ENCODE measurements around the gene SF1. TPM values are rescaled to one million over a fixed set of nuclear protein-coding genes. Genes with fewer than 3 reads are reported as not detected.

SF1 gene
- total and polyA plus RNA-seq, 4 donors, result 76.2 to 213 (median 147) TPM

GRCh38 chr11:64803158-64803845 lies 25.0 kb upstream of the SF1 start, which contains the start of gene MAP4K2:
Gene MAP4K2, minus strand, starts transcription at chr11:64803214. Its CDS starts 65 bp downstream, at chr11:64803149.
- peak within 1 kb of the TSS; percentile 45 for H3K4me3 ChIP-seq
- peak within 1 kb of the TSS; percentile 87 to 91 for H3K27ac ChIP-seq (ENCODE audit: low read depth in 1 of 2, low read length in 1 of 2)
- DNase-seq (peak; percentile 93 to 95 (median 95)), ATAC-seq (ENCODE audit: insufficient read depth, low FRiP score) (peak; percentile 94)
- TF ChIP-seq CTCF (IDR thresholded peaks at IDR 0.05; ENCODE audit: control extremely low read depth, extremely low read depth), result no peak
- WGBS, 2 donors, result 1% methylated on average over 23 to 58 of the region's 58 CpGs
- peaks cover 0 to 24% (median 11%) of the 10 kb centered on the region in 5 donors for H3K4me1 ChIP-seq (ENCODE audit: control insufficient read depth in 5 of 5, insufficient read depth in 5 of 5, low read length in 5 of 5)
- no peaks in the 10 kb centered on the region for H3K9me3 ChIP-seq (ENCODE audit: control insufficient read depth in 4 of 4, insufficient read depth in 3 of 4, low read length in 3 of 4)
- H3K9ac ChIP-seq (ENCODE audit: insufficient read depth in 1 of 2, low read length in 2 of 2), result peak within 1 kb of the TSS; percentile 6 to 73
- peaks cover 0 to 28% (median 20%) of the 10 kb centered on the region in 4 donors for H3K36me3 ChIP-seq (ENCODE audit: control insufficient read depth in 4 of 4, insufficient read depth in 4 of 4, low read length in 4 of 4)
- no peaks in the 10 kb centered on the region for H3K27me3 ChIP-seq (ENCODE audit: control insufficient read depth in 3 of 3, insufficient read depth in 3 of 3, low read length in 2 of 3)

GRCh38 chr11:64802370-64803157 lies 24.2 kb upstream of the SF1 start:
- H3K27me3 ChIP-seq (ENCODE audit: control insufficient read depth in 3 of 3, insufficient read depth in 3 of 3, low read length in 2 of 3), result no peaks in the 10 kb centered on the region
- WGBS, 2 donors, result 4 to 7% methylated on average over 38 to 54 of the region's 54 CpGs
- peak overlapping the region; percentile 7 to 57 for H3K27ac ChIP-seq (ENCODE audit: low read depth in 1 of 2, low read length in 1 of 2)
- H3K4me1 ChIP-seq (ENCODE audit: control insufficient read depth in 5 of 5, insufficient read depth in 5 of 5, low read length in 5 of 5), result peaks cover 0 to 24% (median 11%) of the 10 kb centered on the region in 5 donors
- peaks cover 0 to 28% (median 20%) of the 10 kb centered on the region in 4 donors for H3K36me3 ChIP-seq (ENCODE audit: control insufficient read depth in 4 of 4, insufficient read depth in 4 of 4, low read length in 4 of 4)
- TF ChIP-seq CTCF (IDR thresholded peaks at IDR 0.05; ENCODE audit: control extremely low read depth, extremely low read depth), result no peak
- ATAC-seq (ENCODE audit: insufficient read depth, low FRiP score), result peak; percentile 8
- H3K9ac ChIP-seq (ENCODE audit: insufficient read depth in 1 of 2, low read length in 2 of 2), result no peak overlapping the region
- no peaks in the 10 kb centered on the region for H3K9me3 ChIP-seq (ENCODE audit: control insufficient read depth in 4 of 4, insufficient read depth in 3 of 4, low read length in 3 of 4)
- H3K4me3 ChIP-seq, result peak overlapping the region; percentile 42
- DNase-seq, result no peak

- Histone ChIP-seq H3K9me3 (ENCODE audit: control insufficient read depth in 4 of 4, insufficient read depth in 3 of 4, low read length in 3 of 4) (no peaks in the 10 kb centered on the region), H3K27ac (ENCODE audit: low read depth in 1 of 2, low read length in 1 of 2) (peak overlapping the region; percentile 7 to 57), H3K36me3 (ENCODE audit: control insufficient read depth in 4 of 4, insufficient read depth in 4 of 4, low read length in 4 of 4) (peaks cover 0 to 34% (median 19%) of the 10 kb centered on the region in 4 donors), H3K4me1 (ENCODE audit: control insufficient read depth in 5 of 5, insufficient read depth in 5 of 5, low read length in 5 of 5) (peaks cover 0 to 24% (median 11%) of the 10 kb centered on the region in 5 donors), H3K9ac (ENCODE audit: insufficient read depth in 1 of 2, low read length in 2 of 2) (peak overlapping the region in 1 of 2 donors; percentile 6), H3K4me3 (peak overlapping the region; percentile 7), H3K27me3 (ENCODE audit: control insufficient read depth in 3 of 3, insufficient read depth in 3 of 3, low read length in 2 of 3) (no peaks in the 10 kb centered on the region)
- whole genome bisulfite sequencing, 2 donors, result 13 to 33% methylated on average over 13 of the region's 13 CpGs
- TF ChIP-seq CTCF (IDR thresholded peaks at IDR 0.05; ENCODE audit: control extremely low read depth, extremely low read depth), result no peak
- peak in 2 of 3 donors; percentile 23 to 52 for DNase-seq
- no peak for ATAC-seq (ENCODE audit: insufficient read depth, low FRiP score)
These were observed 23.4 kb upstream of the SF1 start for GRCh38 chr11:64801561-64802369.
